Cardiac fibroblast (primary cell): ENCODE data around the gene OR4D10.

Source experiments
- DNase-seq, 2 donors: peaks; one replicate each; pipeline versions ENCODE4 v3.0.0 to v3.0.0-alpha.2; 2010; ENCODE audit warnings: low read depth in 2 of 2
- H3K4me3 ChIP-seq, 2 donors: replicated peaks in 1 of 2; 1 replicate in 1 of 2; 2 replicates in 1 of 2; pipeline ENCODE4 v1.5.1; 2011; ENCODE audit warnings: low read depth in 2 of 2, low read length in 2 of 2, mild to moderate bottlenecking in 2 of 2, moderate library complexity in 1 of 2
- TF ChIP-seq, protein P1 (sequence below): IDR thresholded peaks from one replicate; pipeline ENCODE4 v1.5.1; 2011; ENCODE audit warnings: low read depth, mild to moderate bottlenecking, low read length, inconsistent platforms

Gene OR4D10

DNA sequence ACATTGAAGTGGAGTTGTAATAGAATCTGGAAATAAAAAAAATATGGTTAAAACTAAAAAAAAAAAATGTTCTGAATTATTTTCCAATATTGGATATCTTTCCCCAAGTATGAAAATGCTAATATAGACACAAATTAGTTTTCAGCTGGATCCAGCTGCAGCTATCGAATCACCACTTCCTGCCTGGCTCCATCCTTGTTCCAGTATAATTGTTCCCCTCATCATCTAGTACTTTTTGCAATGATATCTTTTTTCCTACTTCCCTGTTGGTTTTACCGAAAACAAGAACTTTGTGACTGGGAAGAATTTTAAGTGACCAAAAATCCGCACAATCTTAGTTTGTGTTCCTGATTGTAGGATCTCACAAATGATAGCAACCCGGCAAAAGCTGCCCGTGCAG is 47.6 kb downstream of the OR4D10 start:
- DNase-seq, result no peak
- H3K4me3 ChIP-seq, result no peak overlapping the region
- TF ChIP-seq, protein P1, sequence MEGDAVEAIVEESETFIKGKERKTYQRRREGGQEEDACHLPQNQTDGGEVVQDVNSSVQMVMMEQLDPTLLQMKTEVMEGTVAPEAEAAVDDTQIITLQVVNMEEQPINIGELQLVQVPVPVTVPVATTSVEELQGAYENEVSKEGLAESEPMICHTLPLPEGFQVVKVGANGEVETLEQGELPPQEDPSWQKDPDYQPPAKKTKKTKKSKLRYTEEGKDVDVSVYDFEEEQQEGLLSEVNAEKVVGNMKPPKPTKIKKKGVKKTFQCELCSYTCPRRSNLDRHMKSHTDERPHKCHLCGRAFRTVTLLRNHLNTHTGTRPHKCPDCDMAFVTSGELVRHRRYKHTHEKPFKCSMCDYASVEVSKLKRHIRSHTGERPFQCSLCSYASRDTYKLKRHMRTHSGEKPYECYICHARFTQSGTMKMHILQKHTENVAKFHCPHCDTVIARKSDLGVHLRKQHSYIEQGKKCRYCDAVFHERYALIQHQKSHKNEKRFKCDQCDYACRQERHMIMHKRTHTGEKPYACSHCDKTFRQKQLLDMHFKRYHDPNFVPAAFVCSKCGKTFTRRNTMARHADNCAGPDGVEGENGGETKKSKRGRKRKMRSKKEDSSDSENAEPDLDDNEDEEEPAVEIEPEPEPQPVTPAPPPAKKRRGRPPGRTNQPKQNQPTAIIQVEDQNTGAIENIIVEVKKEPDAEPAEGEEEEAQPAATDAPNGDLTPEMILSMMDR, result no peak

GRCh38 chr11:59523541-59523940 is 50.4 kb downstream of the OR4D10 start:
- no peak overlapping the region for H3K4me3 ChIP-seq
- no peak for DNase-seq
- TF ChIP-seq, protein P1, result no peak

- DNase-seq, result no peak
- no peak overlapping the region for H3K4me3 ChIP-seq
- TF ChIP-seq, protein P1, result no peak
These were observed 55.6 kb downstream of the OR4D10 start for GRCh38 chr11:59528711-59529110.
